HepG2 (cell line): Measurements from ENCODE around the gene KRTAP10-11. TPM values are rescaled to one million over a fixed set of nuclear protein-coding genes. Genes with fewer than 3 reads are reported as not detected.

ENCODE experiments used
- ADNP ChIP-seq: sonication (generic); formaldehyde crosslinking; IDR thresholded peaks from 2 replicates; pipeline ENCODE4 v1.4.0; 2020; ENCODE audit warnings: missing genetic modification reagents
- AHDC1 ChIP-seq: sonication (generic); formaldehyde crosslinking; IDR thresholded peaks from 2 replicates; pipeline ENCODE4 v1.5.1; 2020; ENCODE audit warnings: mild to moderate bottlenecking, missing genetic modification reagents, borderline replicate concordance
- WIZ ChIP-seq: sonication (generic); formaldehyde crosslinking; IDR thresholded peaks from 2 replicates; pipeline ENCODE4 v1.5.1; 2020; ENCODE audit warnings: mild to moderate bottlenecking, missing genetic modification reagents
- ZFP82 ChIP-seq: sonication (generic); formaldehyde crosslinking; IDR thresholded peaks from 2 replicates; pipeline ENCODE4 v1.5.1; 2020; ENCODE audit warnings: mild to moderate bottlenecking, missing genetic modification reagents, borderline replicate concordance
- ZNF567 ChIP-seq: sonication (generic); formaldehyde crosslinking; IDR thresholded peaks from 2 replicates; pipeline ENCODE4 v1.8.1; 2023; ENCODE audit warnings: mild to moderate bottlenecking, missing genetic modification reagents, borderline replicate concordance
- ZNF670 ChIP-seq: sonication (generic); formaldehyde crosslinking; IDR thresholded peaks from 2 replicates; pipeline ENCODE4 v1.8.0; 2022; ENCODE audit warnings: mild to moderate bottlenecking, missing genetic modification reagents, borderline replicate concordance
- ZNF703 ChIP-seq: sonication (generic); formaldehyde crosslinking; IDR thresholded peaks from 2 replicates; pipeline ENCODE4 v1.5.1; 2020; ENCODE audit warnings: missing genetic modification reagents, mild to moderate bottlenecking, moderate library complexity, borderline replicate concordance
- polyA plus RNA-seq, 8 experiments: library from polyadenylated mRNA; depleted of rRNA in 3 of 8; stranded (reverse) in 7 of 8; unstranded in 1 of 8; fragments of >200 nt; fragmentation: Illumina TruSeq in 4 of 8; extraction: Trizol in 4 of 8; gene quantifications; 2 replicates each; pipeline versions ENCODE4 v1.2.1 to v1.2.3, GENCODE V29; 2011 to 2016; ENCODE audit warnings: low read depth in 4 of 8, missing spikeins in 1 of 8, mixed read lengths in 1 of 8; ENCODE audit not compliant: insufficient read depth in 1 of 8
- total RNA-seq, 5 experiments: library from RNA; depleted of rRNA; stranded (reverse); fragments of >200 nt; fragmentation: Illumina TruSeq; extraction: Trizol; gene quantifications; 2 replicates each; pipeline ENCODE4 v1.2.3, GENCODE V29; 2016; ENCODE audit warnings: low read depth in 1 of 5
- TF ChIP-seq, protein P1 (sequence below): sonication (generic); formaldehyde crosslinking; IDR thresholded peaks from 2 replicates; pipeline ENCODE4 v1.4.0; 2020; ENCODE audit warnings: missing genetic modification reagents, mild to moderate bottlenecking, borderline replicate concordance
- TF ChIP-seq, protein P2 (sequence below): sonication (generic); formaldehyde crosslinking; IDR thresholded peaks from 2 replicates; pipeline ENCODE4 v1.5.0; 2020; ENCODE audit warnings: mild to moderate bottlenecking, missing genetic modification reagents, borderline replicate concordance
- TF ChIP-seq, protein P3 (sequence below): sonication (generic); formaldehyde crosslinking; IDR thresholded peaks from 2 replicates; pipeline ENCODE4 v1.4.0; 2020; ENCODE audit warnings: mild to moderate bottlenecking, missing genetic modification reagents
- TF ChIP-seq, protein P4 (sequence below): fragments of 450-650 bp; IDR thresholded peaks from 2 replicates; pipeline ENCODE4 v1.6.1; 2017; ENCODE audit warnings: mild to moderate bottlenecking

KRTAP10-11 gene
- total and polyA plus RNA-seq, 2 of the 13 experiments (the other 11 are each of a cell fraction or from before 2014, with no cell fraction given) = not detected

DNA sequence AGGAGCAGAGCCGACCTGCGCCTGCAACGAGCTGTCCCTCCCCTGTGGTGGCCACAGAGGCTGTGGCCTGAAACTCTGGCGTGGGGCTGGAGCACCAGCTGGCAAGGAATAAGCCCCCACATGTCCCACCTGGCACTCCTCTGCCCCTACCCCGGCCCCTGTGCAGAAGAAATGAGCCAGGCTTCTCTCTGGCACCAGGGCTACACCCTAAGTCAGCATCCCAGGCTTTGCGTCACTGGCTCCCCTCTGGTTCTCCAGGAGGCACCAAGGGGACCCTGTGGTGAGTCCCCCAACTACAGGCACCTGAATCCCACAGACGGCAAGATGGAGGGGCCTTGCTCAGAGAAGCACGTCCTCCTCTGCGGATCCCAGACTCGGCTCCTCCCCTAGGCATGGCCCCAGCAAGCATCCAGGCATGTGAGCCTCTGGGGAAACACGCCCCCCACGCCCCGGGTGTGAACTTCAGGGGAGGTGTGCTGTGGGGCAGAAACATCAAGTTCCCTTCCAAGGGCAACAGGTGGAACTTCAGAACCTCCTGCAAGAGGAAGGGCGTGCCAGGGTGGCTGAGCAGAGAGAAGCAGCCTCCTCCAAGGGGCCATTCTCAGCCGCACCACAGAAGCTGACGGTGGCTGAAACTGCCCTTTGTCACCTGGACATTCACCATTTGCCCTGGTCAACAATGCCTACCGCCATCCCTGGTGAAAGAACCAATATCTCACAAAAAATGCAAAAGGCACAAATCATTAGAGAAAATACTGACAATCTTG is 42.9 kb upstream of the KRTAP10-11 start (continued):
- TF ChIP-seq AHDC1 (CRISPR knock-in tag) = no peak
- no peak for TF ChIP-seq ZFP82 (CRISPR knock-in tag)
- TF ChIP-seq ZNF703 (CRISPR knock-in tag) = no peak
- no peak for TF ChIP-seq ZNF670 (CRISPR knock-in tag)
- TF ChIP-seq, protein P1, sequence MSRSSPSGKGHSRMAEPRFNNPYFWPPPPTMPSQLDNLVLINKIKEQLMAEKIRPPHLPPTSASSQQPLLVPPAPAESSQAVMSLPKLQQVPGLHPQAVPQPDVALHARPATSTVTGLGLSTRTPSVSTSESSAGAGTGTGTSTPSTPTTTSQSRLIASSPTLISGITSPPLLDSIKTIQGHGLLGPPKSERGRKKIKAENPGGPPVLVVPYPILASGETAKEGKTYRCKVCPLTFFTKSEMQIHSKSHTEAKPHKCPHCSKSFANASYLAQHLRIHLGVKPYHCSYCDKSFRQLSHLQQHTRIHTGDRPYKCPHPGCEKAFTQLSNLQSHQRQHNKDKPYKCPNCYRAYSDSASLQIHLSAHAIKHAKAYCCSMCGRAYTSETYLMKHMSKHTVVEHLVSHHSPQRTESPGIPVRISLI = no peak
- TF ChIP-seq, protein P2, sequence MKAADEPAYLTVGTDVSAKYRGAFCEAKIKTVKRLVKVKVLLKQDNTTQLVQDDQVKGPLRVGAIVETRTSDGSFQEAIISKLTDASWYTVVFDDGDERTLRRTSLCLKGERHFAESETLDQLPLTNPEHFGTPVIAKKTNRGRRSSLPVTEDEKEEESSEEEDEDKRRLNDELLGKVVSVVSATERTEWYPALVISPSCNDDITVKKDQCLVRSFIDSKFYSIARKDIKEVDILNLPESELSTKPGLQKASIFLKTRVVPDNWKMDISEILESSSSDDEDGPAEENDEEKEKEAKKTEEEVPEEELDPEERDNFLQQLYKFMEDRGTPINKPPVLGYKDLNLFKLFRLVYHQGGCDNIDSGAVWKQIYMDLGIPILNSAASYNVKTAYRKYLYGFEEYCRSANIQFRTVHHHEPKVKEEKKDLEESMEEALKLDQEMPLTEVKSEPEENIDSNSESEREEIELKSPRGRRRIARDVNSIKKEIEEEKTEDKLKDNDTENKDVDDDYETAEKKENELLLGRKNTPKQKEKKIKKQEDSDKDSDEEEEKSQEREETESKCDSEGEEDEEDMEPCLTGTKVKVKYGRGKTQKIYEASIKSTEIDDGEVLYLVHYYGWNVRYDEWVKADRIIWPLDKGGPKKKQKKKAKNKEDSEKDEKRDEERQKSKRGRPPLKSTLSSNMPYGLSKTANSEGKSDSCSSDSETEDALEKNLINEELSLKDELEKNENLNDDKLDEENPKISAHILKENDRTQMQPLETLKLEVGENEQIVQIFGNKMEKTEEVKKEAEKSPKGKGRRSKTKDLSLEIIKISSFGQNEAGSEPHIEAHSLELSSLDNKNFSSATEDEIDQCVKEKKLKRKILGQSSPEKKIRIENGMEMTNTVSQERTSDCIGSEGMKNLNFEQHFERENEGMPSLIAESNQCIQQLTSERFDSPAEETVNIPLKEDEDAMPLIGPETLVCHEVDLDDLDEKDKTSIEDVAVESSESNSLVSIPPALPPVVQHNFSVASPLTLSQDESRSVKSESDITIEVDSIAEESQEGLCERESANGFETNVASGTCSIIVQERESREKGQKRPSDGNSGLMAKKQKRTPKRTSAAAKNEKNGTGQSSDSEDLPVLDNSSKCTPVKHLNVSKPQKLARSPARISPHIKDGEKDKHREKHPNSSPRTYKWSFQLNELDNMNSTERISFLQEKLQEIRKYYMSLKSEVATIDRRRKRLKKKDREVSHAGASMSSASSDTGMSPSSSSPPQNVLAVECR (CRISPR knock-in tag) = no peak
- TF ChIP-seq WIZ (CRISPR knock-in tag) = no peak
- TF ChIP-seq, protein P3, sequence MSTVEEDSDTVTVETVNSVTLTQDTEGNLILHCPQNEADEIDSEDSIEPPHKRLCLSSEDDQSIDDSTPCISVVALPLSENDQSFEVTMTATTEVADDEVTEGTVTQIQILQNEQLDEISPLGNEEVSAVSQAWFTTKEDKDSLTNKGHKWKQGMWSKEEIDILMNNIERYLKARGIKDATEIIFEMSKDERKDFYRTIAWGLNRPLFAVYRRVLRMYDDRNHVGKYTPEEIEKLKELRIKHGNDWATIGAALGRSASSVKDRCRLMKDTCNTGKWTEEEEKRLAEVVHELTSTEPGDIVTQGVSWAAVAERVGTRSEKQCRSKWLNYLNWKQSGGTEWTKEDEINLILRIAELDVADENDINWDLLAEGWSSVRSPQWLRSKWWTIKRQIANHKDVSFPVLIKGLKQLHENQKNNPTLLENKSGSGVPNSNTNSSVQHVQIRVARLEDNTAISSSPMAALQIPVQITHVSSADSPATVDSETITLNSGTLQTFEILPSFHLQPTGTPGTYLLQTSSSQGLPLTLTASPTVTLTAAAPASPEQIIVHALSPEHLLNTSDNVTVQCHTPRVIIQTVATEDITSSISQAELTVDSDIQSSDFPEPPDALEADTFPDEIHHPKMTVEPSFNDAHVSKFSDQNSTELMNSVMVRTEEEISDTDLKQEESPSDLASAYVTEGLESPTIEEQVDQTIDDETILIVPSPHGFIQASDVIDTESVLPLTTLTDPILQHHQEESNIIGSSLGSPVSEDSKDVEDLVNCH = no peak
- TF ChIP-seq, protein P4, sequence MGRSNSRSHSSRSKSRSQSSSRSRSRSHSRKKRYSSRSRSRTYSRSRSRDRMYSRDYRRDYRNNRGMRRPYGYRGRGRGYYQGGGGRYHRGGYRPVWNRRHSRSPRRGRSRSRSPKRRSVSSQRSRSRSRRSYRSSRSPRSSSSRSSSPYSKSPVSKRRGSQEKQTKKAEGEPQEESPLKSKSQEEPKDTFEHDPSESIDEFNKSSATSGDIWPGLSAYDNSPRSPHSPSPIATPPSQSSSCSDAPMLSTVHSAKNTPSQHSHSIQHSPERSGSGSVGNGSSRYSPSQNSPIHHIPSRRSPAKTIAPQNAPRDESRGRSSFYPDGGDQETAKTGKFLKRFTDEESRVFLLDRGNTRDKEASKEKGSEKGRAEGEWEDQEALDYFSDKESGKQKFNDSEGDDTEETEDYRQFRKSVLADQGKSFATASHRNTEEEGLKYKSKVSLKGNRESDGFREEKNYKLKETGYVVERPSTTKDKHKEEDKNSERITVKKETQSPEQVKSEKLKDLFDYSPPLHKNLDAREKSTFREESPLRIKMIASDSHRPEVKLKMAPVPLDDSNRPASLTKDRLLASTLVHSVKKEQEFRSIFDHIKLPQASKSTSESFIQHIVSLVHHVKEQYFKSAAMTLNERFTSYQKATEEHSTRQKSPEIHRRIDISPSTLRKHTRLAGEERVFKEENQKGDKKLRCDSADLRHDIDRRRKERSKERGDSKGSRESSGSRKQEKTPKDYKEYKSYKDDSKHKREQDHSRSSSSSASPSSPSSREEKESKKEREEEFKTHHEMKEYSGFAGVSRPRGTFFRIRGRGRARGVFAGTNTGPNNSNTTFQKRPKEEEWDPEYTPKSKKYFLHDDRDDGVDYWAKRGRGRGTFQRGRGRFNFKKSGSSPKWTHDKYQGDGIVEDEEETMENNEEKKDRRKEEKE = no peak
- no peak for TF ChIP-seq ADNP (CRISPR knock-in tag)
- TF ChIP-seq ZNF567 (CRISPR knock-in tag) = no peak
